ENCODE measurements around the gene ABCA7.
A peak's percentile ranks its signal among the peaks of the same experiment; 100 is the strongest.

ABCA7 gene

GRCh38 chr19:1004803-1005664 lies 34.9 kb upstream of the ABCA7 start:
- no peak overlapping the region for H3K4me3 Mint-ChIP-seq
- TF ChIP-seq CTCF (IDR thresholded peaks at IDR 0.05) = no peak
- H3K9me3 Mint-ChIP-seq = no peaks in the 10 kb centered on the region
- H3K27ac Mint-ChIP-seq = no peak overlapping the region
- H3K4me1 Mint-ChIP-seq = no peaks in the 10 kb centered on the region
- DNase-seq = no peak
- peaks cover 17% of the 10 kb centered on the region for H3K27me3 Mint-ChIP-seq (ENCODE audit: low read depth, poor library complexity)
- H3K36me3 Mint-ChIP-seq (ENCODE audit: low read depth) = peaks cover 8% of the 10 kb centered on the region

- Mint-ChIP-seq H3K9me3 (no peaks in the 10 kb centered on the region), H3K27me3 (ENCODE audit: low read depth, poor library complexity) (peaks cover 5% of the 10 kb centered on the region), H3K4me3 (no peak overlapping the region), H3K4me1 (no peaks in the 10 kb centered on the region), H3K27ac (peak overlapping the region; percentile 42), H3K36me3 (ENCODE audit: low read depth) (peaks cover 8% of the 10 kb centered on the region)
- TF ChIP-seq CTCF (IDR thresholded peaks at IDR 0.05) = no peak
- DNase-seq = no peak
These were observed 33.1 kb upstream of the ABCA7 start for GRCh38 chr19:1006711-1007398.

- peaks cover 8% of the 10 kb centered on the region for H3K36me3 Mint-ChIP-seq (ENCODE audit: low read depth)
- H3K27ac Mint-ChIP-seq = no peak overlapping the region
- no peak overlapping the region for H3K4me3 Mint-ChIP-seq
- H3K9me3 Mint-ChIP-seq = no peaks in the 10 kb centered on the region
- DNase-seq = no peak
- peaks cover 3% of the 10 kb centered on the region for H3K27me3 Mint-ChIP-seq (ENCODE audit: low read depth, poor library complexity)
- no peak for TF ChIP-seq CTCF (IDR thresholded peaks at IDR 0.05)
- no peaks in the 10 kb centered on the region for H3K4me1 Mint-ChIP-seq
These were observed 32.3 kb upstream of the ABCA7 start for GRCh38 chr19:1007399-1008251.

- no peaks in the 10 kb centered on the region for H3K9me3 Mint-ChIP-seq
- H3K4me3 Mint-ChIP-seq = no peak overlapping the region
- H3K4me1 Mint-ChIP-seq = no peaks in the 10 kb centered on the region
- H3K27ac Mint-ChIP-seq = no peak overlapping the region
- TF ChIP-seq CTCF (IDR thresholded peaks at IDR 0.05) = no peak
- no peak for DNase-seq
- peaks cover 8% of the 10 kb centered on the region for H3K36me3 Mint-ChIP-seq (ENCODE audit: low read depth)
- H3K27me3 Mint-ChIP-seq (ENCODE audit: low read depth, poor library complexity) = no peaks in the 10 kb centered on the region
These were observed 31.5 kb upstream of the ABCA7 start for GRCh38 chr19:1008268-1009040.
